Colonic mucosa (tissue), 4 donors: ENCODE measurements around the gene CACNA1A. TPM values are rescaled to one million over a fixed set of nuclear protein-coding genes. Genes with fewer than 3 reads are reported as not detected.

Source experiments
- DNase-seq: peaks from one replicate; pipeline ENCODE4 v3.0.0-alpha.2; 2020
- H3K27ac ChIP-seq: fragments of 200-600 bp; one replicate; pipeline ENCODE4 v1.8.0; 2021
- H3K27me3 ChIP-seq: fragments of 200-600 bp; one replicate; pipeline ENCODE4 v1.8.0; 2021
- H3K36me3 ChIP-seq: fragments of 200-600 bp; one replicate; pipeline ENCODE4 v1.8.0; 2021
- H3K4me1 ChIP-seq: fragments of 200-600 bp; one replicate; pipeline ENCODE4 v1.8.0; 2021; ENCODE audit warnings: mild to moderate bottlenecking
- H3K4me3 ChIP-seq: fragments of 200-600 bp; one replicate; pipeline ENCODE4 v1.8.0; 2021
- H3K9ac ChIP-seq, 2 donors: one replicate each; pipeline ENCODE4 v1.7.0; 2013; ENCODE audit warnings: control low read depth in 2 of 2, low read depth in 2 of 2, low read length in 2 of 2
- H3K9me3 ChIP-seq: fragments of 200-600 bp; one replicate; pipeline ENCODE4 v1.8.0; 2021
- CTCF ChIP-seq: fragments of 200-600 bp; IDR thresholded peaks from one replicate; pipeline ENCODE4 v1.8.0; 2022; ENCODE audit warnings: antibody characterized with exemption, mild to moderate bottlenecking
- intact Hi-C: fragments of 100-400 bp; cut with DNase I; formaldehyde crosslinking; loops from one replicate; pipeline ENCODE4 v1.14.1; 2022
- total RNA-seq, 2 donors: library from RNA; stranded (reverse); fragmentation: NEBNext Ultra II Directional in 1 of 2; extraction: Animal tissue kit (Norgen Biotek cat#: 25700) in 1 of 2; gene quantifications; one replicate each; pipeline ENCODE4 v1.2.1, GENCODE V29; 2021
- donor health status: healthy.
- donor health status: DM: no; HTN: no; CAD: no.
- donor health status: DM: no; HTN: no; CAD: no.

Gene CACNA1A
- total RNA-seq, 2 donors from 2014 or later: 4.9 to 6.1 TPM

GRCh38 chr19:13330285-13330684 lies 176.0 kb downstream of the CACNA1A start:
- no peaks in the 10 kb centered on the region for H3K27me3 ChIP-seq
- no peak for DNase-seq
- no peak overlapping the region for H3K4me3 ChIP-seq
- H3K4me1 ChIP-seq: no peaks in the 10 kb centered on the region
- no peak for TF ChIP-seq CTCF
- H3K9ac ChIP-seq: no peak overlapping the region
- no peak overlapping the region for H3K27ac ChIP-seq
- H3K9me3 ChIP-seq: no peaks in the 10 kb centered on the region
- intact Hi-C loops: no loop called here
- H3K36me3 ChIP-seq: no peaks in the 10 kb centered on the region

- Histone ChIP-seq H3K27me3 (no peaks in the 10 kb centered on the region), H3K4me3 (no peak overlapping the region), H3K4me1 (no peaks in the 10 kb centered on the region), H3K9ac (no peak overlapping the region), H3K27ac (no peak overlapping the region), H3K36me3 (no peaks in the 10 kb centered on the region), H3K9me3 (no peaks in the 10 kb centered on the region)
- no peak for DNase-seq
- intact Hi-C loops: no loop called here
- no peak for TF ChIP-seq CTCF
These were observed 176.5 kb downstream of the CACNA1A start for GRCh38 chr19:13329766-13330165.

GRCh38 chr19:13328241-13328640 lies 178.0 kb downstream of the CACNA1A start:
- DNase-seq: no peak
- Histone ChIP-seq H3K36me3 (no peaks in the 10 kb centered on the region), H3K27me3 (no peaks in the 10 kb centered on the region), H3K4me1 (no peaks in the 10 kb centered on the region), H3K9me3 (no peaks in the 10 kb centered on the region), H3K4me3 (no peak overlapping the region), H3K9ac (no peak overlapping the region), H3K27ac (no peak overlapping the region)
- TF ChIP-seq CTCF: no peak
- intact Hi-C loops: no loop called here

GRCh38 chr19:13319526-13319925 lies 186.8 kb downstream of the CACNA1A start:
- DNase-seq: no peak
- no peaks in the 10 kb centered on the region for H3K9me3 ChIP-seq
- intact Hi-C loops: no loop called here
- H3K4me3 ChIP-seq: no peak overlapping the region
- H3K27me3 ChIP-seq: no peaks in the 10 kb centered on the region
- no peaks in the 10 kb centered on the region for H3K4me1 ChIP-seq
- H3K27ac ChIP-seq: no peak overlapping the region
- no peak overlapping the region for H3K9ac ChIP-seq
- H3K36me3 ChIP-seq: no peaks in the 10 kb centered on the region
- no peak for TF ChIP-seq CTCF

GRCh38 chr19:13318190-13318589 lies 188.1 kb downstream of the CACNA1A start:
- no peak overlapping the region for H3K9ac ChIP-seq
- no peak overlapping the region for H3K27ac ChIP-seq
- intact Hi-C loops: no loop called here
- no peak for DNase-seq
- no peaks in the 10 kb centered on the region for H3K9me3 ChIP-seq
- no peak overlapping the region for H3K4me3 ChIP-seq
- TF ChIP-seq CTCF: no peak
- H3K4me1 ChIP-seq: no peaks in the 10 kb centered on the region
- H3K36me3 ChIP-seq: no peaks in the 10 kb centered on the region
- H3K27me3 ChIP-seq: no peaks in the 10 kb centered on the region

- no peak for TF ChIP-seq CTCF
- DNase-seq: no peak
- intact Hi-C loops: no loop called here
These were observed 190.8 kb downstream of the CACNA1A start for GRCh38 chr19:13315495-13315894.

More at GRCh38 chr19:13315495-13315894, 190.8 kb downstream of the CACNA1A start:
- H3K9ac ChIP-seq: no peak overlapping the region
- no peaks in the 10 kb centered on the region for H3K27me3 ChIP-seq
- H3K9me3 ChIP-seq: no peaks in the 10 kb centered on the region
- no peaks in the 10 kb centered on the region for H3K4me1 ChIP-seq
- H3K27ac ChIP-seq: no peak overlapping the region
- no peak overlapping the region for H3K4me3 ChIP-seq
- H3K36me3 ChIP-seq: no peaks in the 10 kb centered on the region
